CD4-positive, alpha-beta T cell treated with Interleukin-6 at 100 ng/mL for 8 hours (primary cell): ENCODE data around the gene PIGBOS1.
"Not testable (repeated sequence)": the region's sequence is repeated elsewhere in the genome, so short reads cannot be mapped to it uniquely, and the experiment has no call there.

Experiments
- DNase-seq: peaks from one replicate; pipeline ENCODE4 v3.0.0-alpha.2; 2020; ENCODE audit warnings: mixed read lengths, low spot score

Gene PIGBOS1

DNA sequence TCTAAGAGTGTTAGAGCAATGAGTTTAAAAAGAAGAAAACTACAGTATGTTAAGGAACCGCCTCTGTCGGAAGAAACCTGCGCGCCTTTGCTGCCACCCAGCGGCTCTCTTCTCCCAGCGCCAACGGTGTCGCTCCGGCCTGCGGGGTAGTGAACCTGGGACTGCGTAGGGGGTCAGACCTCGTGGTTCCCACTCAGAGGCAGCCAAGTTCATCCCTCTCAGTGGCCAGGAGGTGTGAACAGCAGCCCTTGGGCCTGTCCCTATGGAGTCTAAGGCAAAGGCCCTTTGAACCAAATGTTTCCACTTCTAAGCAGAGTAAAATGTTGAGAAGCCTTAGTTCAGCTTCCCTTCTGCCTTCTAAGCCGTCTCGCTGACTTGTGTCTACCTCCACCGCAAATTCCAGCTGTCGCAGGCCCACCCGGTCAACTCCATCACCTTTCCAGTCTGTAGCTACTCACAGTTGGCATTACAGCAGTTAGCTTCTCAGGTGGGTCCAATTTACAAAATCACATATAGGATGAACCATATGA is 28.3 kb downstream of the PIGBOS1 start:
- peak; percentile 81 for DNase-seq

DNA sequence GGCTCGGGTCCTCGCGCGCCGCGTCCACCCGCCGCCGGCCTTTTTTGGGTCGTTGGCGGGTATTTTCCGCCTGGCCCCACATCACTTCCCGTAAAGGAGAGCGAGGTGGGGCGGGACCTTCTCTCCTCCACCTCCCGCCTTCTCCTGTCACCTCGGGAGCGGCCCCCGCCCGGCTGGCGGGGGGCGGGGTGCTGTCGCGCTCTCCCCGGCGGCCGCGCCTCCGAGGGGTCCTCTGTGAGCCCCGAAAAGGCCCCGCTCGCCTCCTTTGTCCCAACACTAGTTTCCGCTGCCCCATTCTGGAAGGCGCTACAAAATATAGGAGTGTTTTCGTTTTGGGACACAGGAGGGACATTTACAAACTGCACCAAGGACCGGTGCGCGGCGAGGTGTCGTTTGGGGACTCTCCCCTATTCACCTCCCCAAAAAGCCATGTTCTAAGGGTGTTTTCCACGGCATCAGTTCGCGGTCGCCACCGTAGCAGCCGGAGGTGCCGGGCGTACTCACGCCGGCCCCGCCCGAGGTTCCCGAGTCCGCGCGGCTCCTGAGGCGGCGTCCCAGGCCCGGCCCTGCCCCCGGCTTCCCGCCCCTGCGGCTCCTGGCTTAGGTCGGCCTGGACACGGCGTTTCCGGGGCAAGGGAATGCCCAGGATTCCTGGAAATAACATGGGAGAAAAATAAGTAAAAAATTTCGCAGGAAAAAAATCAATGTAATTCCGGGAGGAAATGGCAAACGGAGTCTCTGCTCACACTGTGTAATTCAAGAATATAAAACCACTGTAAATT is 29.0 kb downstream of the PIGBOS1 start, which contains the start of gene RAB27A:
TSS of gene RAB27A (minus strand) at position 68 of the 782 bp plus-strand sequence. CDS start 54,879 bp downstream, outside the sequence.
- DNase-seq: peak; percentile 70

- DNase-seq: peak; percentile 25
Measured at GRCh38 chr15:55289011-55289745, 29.7 kb downstream of the PIGBOS1 start.

DNA sequence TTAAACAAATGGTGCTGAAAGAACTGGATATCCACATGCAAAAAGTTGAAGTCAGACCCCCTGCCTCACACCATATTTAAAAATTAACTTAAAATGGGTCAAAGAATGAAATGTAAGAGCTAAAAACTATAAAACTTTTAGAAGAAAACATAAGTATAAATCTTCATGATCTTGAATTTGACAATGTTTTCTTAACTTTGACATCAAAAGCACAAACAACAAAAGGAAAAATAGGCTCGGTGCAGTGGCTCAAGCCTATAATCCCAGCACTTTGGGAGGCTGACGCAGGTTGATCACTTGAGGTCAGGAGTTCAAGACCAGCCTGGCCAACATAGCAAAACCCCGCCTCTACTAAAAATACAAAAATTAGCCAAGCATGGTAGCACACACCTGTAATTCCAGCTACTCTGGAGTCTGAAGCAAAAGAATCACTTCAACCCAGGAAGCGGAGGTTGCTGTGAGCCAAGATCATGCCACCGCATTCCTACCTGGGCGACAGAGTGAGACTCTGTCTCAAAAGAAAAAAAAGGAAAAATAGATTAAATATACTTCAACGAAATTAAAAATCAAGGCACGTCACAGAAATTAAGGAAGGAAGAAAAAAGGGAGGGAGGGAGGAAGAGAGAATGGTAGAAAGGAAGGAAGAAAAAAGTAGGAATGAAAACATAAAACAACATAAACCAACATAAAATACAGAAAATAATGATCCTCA is 30.8 kb downstream of the PIGBOS1 start:
- no peak for DNase-seq

- not testable (repeated sequence) for DNase-seq
Measured at GRCh38 chr15:55286442-55287189, 32.3 kb downstream of the PIGBOS1 start.

GRCh38 chr15:55284426-55284825 is 34.5 kb downstream of the PIGBOS1 start:
- no peak for DNase-seq

DNA sequence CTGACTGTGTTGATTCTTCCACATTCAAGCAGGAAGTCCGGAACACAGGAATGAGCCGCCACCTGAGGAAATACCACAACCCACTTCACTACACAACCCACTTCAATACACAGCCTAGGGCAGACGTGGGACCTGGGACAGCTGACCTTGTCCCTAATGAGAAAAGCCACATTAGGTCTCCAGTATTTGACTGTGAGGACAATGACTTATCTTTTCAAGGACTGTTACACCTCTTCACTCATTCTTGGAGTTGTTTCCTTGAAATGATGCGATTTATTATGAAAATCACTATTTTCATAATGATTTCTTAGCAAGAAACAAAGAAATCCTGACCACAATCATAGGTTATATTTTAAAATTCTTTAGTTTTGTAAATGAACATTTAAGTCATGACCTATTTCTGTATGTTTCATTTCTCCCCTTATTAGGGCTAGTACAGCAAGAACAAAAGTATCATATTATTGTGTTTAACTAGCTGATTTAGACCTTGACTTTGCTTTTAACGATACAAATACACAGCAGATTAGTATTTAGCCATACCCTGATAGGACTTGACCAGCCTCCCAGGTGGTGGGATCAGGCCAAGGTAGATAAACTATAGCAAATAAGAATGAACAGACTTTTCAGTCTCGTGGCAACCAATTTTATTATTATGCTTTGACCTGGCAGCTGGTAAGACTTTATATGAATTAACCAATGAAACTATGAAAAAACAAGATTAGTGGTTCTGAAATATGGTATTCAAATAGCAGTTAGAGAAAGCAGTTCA is 35.4 kb downstream of the PIGBOS1 start:
- no peak for DNase-seq

- DNase-seq: peak; percentile 38
Measured at GRCh38 chr15:55282284-55282833, 36.6 kb downstream of the PIGBOS1 start.

- no peak for DNase-seq
Measured at GRCh38 chr15:55281517-55282228, 37.2 kb downstream of the PIGBOS1 start.

- DNase-seq: not testable (repeated sequence)
Measured at GRCh38 chr15:55280589-55280988, 38.3 kb downstream of the PIGBOS1 start.

- peak; percentile 68 for DNase-seq
Measured at GRCh38 chr15:55279746-55280351, 39.1 kb downstream of the PIGBOS1 start.

DNA sequence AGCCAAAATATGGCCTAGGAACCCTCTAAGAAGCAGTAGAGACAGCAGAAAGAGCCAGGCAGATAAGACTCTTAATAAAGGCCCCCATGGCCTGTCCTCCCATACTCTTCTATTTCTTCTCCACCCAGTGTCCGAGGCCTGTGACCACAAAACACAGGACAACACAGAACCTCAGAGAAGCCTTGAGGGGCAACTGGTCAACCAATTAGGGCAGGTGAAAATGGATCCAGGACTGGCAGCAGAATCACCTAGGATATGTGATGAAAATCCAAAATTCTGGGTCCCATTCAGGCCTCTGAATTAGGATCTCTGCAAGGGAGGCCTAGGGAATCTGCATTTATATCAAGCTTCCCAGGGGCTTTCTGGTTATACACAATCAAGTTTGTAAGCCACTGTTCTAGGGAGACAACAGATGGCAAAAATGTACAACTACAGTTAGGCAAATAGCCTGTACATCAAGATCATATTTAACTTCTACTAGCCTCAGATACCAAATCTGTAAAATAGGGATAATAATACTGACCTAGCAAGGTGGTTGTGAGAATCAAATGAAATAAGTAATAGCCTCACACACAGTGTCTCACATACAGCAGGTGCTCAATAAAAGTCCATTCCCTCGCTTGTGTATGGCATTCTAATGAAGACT is 39.7 kb downstream of the PIGBOS1 start:
- no peak for DNase-seq

- no peak for DNase-seq
Measured at GRCh38 chr15:55277715-55278114, 41.2 kb downstream of the PIGBOS1 start.

DNA sequence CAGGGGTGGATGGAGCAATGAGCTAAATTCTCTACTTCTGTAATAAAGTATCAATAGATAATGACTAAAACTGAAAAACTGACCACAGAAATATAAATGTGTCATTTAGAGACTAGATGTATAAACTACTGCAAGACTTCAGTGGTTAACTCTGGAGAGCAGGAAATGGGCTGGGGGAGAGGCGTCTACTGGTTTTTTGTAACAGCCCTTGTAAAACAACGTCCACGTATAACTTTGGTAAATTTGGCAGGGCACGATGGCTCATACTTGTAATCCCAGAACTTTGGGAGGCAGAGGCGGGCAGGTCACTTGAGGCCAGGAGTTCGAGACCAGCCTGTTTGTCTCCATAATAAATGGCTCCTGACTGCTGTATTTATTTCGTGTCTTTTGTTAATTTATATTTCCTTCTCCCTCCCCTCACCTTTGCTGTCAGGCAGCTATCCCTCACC is 41.8 kb downstream of the PIGBOS1 start:
- DNase-seq: peak; percentile 59

DNA sequence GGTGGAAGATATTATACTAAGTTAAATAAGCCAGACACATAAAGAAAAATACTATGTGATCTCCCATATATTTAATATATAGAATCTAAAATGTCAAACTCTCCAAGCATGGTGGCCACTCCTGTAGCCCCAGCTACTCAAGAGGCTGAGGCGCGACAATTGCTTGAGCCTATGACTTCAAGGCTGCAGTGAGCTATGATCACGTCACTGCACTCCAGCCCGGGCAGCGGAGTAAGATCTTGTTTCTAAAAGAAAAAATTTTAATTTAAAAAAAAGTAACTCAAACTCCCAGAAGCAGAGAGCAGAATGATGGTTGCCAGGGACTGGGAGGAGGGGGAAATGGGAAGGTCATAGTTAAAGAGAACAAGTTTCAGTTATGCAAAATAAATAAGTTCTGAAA is 42.6 kb downstream of the PIGBOS1 start:
- DNase-seq: no peak

- DNase-seq: no peak
Measured at GRCh38 chr15:55270291-55270690, 48.6 kb downstream of the PIGBOS1 start.

- no peak for DNase-seq
Measured at GRCh38 chr15:55268176-55268695, 50.7 kb downstream of the PIGBOS1 start.

DNA sequence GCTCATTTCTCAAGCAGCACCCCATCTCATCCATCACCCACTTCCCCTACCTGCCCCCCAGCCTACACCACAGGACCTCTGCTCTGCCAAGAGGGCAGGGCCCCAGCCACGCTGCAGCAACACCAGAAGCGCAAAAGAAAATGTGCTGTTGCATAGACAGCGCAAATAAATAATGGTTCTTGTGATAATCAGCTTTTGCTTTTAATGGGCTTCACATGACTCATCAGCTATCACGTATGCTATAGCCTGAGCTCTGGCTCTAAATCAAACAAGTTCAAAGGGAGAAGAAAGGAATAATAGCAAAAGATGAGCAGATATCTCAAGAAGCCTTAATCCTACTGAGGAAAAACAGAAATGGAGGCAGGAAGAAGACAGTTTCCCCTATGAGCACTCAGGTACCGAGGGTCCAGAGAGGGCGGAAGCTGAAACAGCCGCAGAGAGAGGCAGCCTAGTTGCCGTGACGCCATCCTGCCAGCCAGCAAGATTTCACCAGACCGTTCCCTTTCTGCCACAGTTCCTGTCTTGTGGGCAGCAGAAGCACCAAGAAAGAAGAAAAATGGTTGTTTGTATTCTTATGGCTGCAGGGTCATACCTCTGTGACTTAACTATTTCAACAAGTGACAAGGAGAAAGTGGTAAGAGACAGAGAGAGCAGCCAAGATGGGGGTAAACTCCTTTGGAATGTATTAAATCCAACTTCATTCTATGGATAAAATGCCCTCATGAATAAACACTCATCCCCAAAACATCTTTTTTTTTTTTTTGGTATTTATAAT is 51.3 kb downstream of the PIGBOS1 start:
- peak; percentile 76 for DNase-seq
